HUES6 (cell line): ENCODE results near the gene CFD.

ENCODE experiments used
- H3K27ac ChIP-seq: 2 replicates; pipeline ENCODE4 v1.7.0; 2013; ENCODE audit warnings: low read depth, mild to moderate bottlenecking, low read length, inconsistent platforms
- H3K27me3 ChIP-seq: 2 replicates; pipeline ENCODE4 v1.6.1; 2013; ENCODE audit warnings: low read length; ENCODE audit not compliant: control insufficient read depth, insufficient read depth
- H3K36me3 ChIP-seq: 2 replicates; pipeline ENCODE4 v1.6.1; 2013; ENCODE audit warnings: low read length; ENCODE audit not compliant: control insufficient read depth, insufficient read depth
- H3K4me1 ChIP-seq: 2 replicates; pipeline ENCODE4 v1.6.1; 2013; ENCODE audit warnings: low read length; ENCODE audit not compliant: control insufficient read depth, insufficient read depth
- H3K4me3 ChIP-seq: 2 replicates; pipeline ENCODE4 v1.5.1; 2013; ENCODE audit warnings: low read depth, low read length
- H3K9ac ChIP-seq: one replicate; pipeline ENCODE4 v1.6.1; 2013; ENCODE audit warnings: mild to moderate bottlenecking, low read length
- H3K9me3 ChIP-seq: 2 replicates; pipeline ENCODE4 v1.6.1; 2013; ENCODE audit warnings: low read depth, low read length; ENCODE audit not compliant: control insufficient read depth, insufficient read depth

CFD gene

DNA sequence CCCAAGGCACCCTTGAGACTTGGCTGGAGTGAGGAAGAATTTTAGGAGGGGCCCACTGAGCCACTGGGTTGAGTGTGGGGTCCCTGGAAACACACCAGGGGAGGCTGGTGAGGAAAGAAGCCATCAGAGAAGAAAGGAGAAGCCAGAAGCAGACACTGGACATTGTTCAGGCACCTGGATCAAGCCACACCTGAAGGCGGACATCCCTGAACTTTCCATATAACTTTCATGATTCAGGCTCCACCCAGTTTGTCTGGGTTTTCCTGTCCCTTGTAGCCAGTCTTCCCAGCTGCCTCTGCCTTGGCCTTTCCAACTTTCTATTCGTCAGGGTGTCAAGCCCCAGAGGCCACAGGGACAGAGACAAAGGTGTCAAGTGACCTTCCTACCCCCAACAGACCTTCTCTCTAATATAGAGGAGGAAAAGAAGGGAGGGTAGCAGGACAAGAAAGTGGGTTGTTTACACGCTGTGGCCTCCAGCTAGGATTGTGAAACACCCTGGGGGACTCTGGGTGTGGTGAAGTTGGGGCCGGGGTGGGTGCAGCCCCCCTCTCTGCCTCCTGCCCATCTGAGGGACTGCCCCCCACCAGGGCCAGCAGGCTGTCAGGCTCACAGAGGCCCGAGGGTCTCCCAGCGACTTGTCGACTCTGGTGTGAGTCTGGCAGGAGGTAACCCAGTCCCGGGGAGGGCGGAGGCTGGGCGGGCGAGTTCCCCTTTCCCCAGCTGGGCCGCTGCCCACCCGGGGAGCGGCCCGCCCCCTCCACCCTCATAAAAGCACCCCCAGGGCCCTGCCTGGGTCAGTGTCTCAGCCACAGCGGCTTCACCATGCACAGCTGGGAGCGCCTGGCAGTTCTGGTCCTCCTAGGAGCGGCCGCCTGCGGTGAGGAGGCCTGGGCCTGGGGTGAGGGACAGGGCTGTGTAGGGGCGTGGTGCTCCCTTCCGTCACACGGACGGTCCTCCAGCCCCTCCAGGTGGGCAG lies at the start of gene CFD:
Gene CFD, plus strand, starts transcription at position 797 of the 976 bp plus-strand sequence. Its CDS starts 26 bp downstream, at position 823.
- H3K9ac ChIP-seq, result peak within 1 kb of the TSS; percentile 62
- no peaks in the 10 kb centered on the region for H3K9me3 ChIP-seq
- H3K4me3 ChIP-seq, result peak within 1 kb of the TSS; percentile 65

DNA sequence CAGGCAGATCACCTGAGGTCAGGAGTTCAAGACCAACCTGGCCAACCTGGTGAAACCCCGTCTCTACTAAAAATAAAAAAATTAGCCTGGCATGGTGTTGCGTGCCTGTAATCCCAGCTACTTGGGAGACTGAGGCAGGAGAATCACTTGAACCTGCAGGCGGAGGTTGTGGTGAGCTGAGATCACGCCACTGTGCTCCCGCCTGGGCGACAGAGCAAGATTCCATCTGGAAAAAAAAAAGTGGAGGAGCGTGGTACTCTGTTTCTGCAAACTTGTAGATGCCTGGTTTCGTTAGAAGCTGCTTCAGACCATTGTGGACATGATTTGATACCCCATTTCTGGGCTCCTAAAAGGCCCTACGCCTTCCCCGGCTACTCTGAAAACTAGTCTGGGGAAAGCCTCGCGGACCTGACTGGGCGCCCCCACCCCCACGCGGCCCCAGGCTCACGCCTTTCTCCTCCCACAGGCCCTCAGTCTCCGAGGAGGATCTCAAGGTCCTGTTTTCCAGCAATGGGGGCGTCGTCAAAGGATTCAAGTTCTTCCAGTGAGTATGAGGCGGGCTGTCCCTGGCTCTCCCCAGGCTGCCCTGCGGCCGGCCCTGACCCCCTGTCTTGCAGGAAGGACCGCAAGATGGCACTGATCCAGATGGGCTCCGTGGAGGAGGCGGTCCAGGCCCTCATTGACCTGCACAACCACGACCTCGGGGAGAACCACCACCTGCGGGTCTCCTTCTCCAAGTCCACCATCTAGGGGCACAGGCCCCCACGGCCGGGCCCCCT lies 49.2 kb upstream of the CFD start:
- Histone ChIP-seq H3K9ac (no peak overlapping the region), H3K4me1 (no peaks in the 10 kb centered on the region), H3K27ac (no peak overlapping the region), H3K36me3 (peaks cover 89% of the 10 kb centered on the region), H3K4me3 (no peak overlapping the region), H3K27me3 (no peaks in the 10 kb centered on the region), H3K9me3 (no peaks in the 10 kb centered on the region)

More for the DNA sequence above, at the start of gene CFD:
- no peaks in the 10 kb centered on the region for H3K36me3 ChIP-seq
- H3K27me3 ChIP-seq, result peaks cover 27% of the 10 kb centered on the region
- no peak within 1 kb of the TSS for H3K27ac ChIP-seq
- H3K4me1 ChIP-seq, result peaks cover 3% of the 10 kb centered on the region; the same call in 1 of the 2 replicates

DNA sequence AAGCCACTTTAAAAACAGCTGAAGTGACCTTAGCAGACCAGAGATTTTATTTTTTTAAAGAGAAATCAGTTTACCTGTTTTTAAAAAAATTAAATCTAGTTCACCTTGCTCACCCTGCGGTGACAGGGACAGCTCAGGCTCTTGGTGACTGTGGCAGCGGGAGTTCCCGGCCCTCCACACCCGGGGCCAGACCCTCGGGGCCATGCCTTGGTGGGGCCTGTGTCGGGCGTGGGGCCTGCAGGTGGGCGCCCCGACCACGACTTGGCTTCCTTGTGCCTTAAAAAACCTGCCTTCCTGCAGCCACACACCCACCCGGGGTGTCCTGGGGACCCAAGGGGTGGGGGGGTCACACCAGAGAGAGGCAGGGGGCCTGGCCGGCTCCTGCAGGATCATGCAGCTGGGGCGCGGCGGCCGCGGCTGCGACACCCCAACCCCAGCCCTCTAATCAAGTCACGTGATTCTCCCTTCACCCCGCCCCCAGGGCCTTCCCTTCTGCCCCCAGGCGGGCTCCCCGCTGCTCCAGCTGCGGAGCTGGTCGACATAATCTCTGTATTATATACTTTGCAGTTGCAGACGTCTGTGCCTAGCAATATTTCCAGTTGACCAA lies 48.5 kb upstream of the CFD start:
- Histone ChIP-seq H3K27ac (no peak overlapping the region), H3K4me3 (no peak overlapping the region), H3K9me3 (no peaks in the 10 kb centered on the region), H3K27me3 (no peaks in the 10 kb centered on the region), H3K36me3 (peaks cover 87% of the 10 kb centered on the region), H3K9ac (no peak overlapping the region), H3K4me1 (no peaks in the 10 kb centered on the region)

GRCh38 chr19:811506-812048 lies 47.9 kb upstream of the CFD start:
- H3K36me3 ChIP-seq, result peaks cover 86% of the 10 kb centered on the region
- H3K9me3 ChIP-seq, result no peaks in the 10 kb centered on the region
- no peak overlapping the region for H3K27ac ChIP-seq
- H3K4me3 ChIP-seq, result no peak overlapping the region
- no peaks in the 10 kb centered on the region for H3K4me1 ChIP-seq
- no peak overlapping the region for H3K9ac ChIP-seq
- no peaks in the 10 kb centered on the region for H3K27me3 ChIP-seq

DNA sequence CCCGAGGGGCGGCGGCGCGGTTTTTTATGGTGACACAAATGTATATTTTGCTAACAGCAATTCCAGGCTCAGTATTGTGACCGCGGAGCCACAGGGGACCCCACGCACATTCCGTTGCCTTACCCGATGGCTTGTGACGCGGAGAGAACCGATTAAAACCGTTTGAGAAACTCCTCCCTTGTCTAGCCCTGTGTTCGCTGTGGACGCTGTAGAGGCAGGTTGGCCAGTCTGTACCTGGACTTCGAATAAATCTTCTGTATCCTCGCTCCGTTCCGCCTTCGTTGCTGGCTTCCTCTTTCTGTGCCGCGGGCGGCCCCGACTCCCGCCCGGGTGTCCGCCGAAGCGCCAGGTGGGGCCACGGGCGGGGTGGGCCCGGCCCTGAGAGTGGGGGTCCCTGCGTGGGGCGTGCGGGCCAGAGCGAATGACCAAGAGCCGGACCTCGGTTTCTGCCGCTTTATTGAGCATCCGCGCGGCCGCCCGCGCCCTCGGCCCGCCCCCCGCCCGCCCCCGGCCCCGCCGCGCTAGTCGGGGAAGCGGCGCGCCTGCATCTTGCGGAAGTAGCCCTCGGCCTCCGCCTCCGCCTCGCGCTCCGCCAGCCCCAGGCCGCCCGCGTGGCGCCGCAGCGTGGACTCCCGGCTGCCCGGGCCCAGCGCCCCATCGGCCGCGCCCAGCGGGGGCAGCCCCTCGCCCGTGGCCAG lies 47.3 kb upstream of the CFD start:
- Histone ChIP-seq H3K9me3 (no peaks in the 10 kb centered on the region), H3K36me3 (peaks cover 81% of the 10 kb centered on the region), H3K4me1 (no peaks in the 10 kb centered on the region), H3K4me3 (no peak overlapping the region), H3K27ac (no peak overlapping the region), H3K9ac (no peak overlapping the region), H3K27me3 (no peaks in the 10 kb centered on the region)

GRCh38 chr19:812747-813218 lies 46.7 kb upstream of the CFD start:
- H3K36me3 ChIP-seq, result peaks cover 75% of the 10 kb centered on the region
- H3K9ac ChIP-seq, result no peak overlapping the region
- no peaks in the 10 kb centered on the region for H3K27me3 ChIP-seq
- no peak overlapping the region for H3K27ac ChIP-seq
- H3K4me1 ChIP-seq, result no peaks in the 10 kb centered on the region
- H3K4me3 ChIP-seq, result no peak overlapping the region
- no peaks in the 10 kb centered on the region for H3K9me3 ChIP-seq

DNA sequence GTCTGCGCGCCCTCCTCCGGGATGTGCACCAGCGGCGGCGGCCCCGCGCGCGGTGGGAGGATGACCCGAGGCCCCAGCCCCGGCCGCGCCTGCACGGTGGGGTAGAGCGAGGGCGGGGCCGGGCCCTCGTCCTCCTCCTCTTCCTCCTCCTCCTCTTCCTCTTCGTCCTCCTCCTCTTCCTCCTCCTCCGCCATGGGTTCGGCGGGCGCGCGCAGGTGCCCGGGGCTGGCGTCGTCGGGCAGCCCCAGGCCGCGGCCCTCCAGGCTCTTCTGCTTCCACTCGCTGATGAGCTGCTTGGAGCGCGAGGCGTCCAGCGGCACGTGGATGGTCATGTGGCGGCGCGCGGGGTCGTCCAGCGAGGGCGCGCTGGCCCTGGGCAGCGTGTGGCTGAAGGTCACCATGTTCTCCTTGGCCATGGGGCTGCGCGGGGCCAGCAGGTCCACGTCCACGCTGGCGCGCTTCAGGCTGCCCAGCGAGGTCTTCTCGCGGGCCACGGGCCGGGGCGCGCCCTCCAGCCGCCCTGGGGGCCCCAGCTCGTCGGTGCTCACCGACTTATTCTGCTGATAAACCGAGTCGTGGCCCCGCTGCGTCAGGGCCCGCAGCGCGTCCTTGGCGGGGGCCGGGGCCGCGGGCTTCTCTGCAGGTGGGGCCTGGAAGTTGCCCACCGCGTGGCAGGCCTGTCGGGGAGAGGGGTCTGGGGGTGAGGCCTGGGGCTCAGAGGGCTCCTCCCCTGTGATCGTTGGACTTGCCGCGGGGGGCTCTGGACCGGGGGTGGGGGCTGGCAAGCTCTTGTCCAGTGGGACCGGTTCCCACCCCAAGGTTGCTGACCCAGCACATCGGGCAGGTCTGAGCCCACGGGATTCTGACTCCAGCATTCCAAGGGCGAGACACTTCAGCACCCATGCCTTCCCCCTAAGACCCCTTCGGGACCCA lies 46.0 kb upstream of the CFD start:
- Histone ChIP-seq H3K4me3 (no peak overlapping the region), H3K36me3 (peaks cover 68% of the 10 kb centered on the region), H3K4me1 (no peaks in the 10 kb centered on the region), H3K9ac (no peak overlapping the region), H3K9me3 (no peaks in the 10 kb centered on the region), H3K27me3 (no peaks in the 10 kb centered on the region), H3K27ac (no peak overlapping the region)

DNA sequence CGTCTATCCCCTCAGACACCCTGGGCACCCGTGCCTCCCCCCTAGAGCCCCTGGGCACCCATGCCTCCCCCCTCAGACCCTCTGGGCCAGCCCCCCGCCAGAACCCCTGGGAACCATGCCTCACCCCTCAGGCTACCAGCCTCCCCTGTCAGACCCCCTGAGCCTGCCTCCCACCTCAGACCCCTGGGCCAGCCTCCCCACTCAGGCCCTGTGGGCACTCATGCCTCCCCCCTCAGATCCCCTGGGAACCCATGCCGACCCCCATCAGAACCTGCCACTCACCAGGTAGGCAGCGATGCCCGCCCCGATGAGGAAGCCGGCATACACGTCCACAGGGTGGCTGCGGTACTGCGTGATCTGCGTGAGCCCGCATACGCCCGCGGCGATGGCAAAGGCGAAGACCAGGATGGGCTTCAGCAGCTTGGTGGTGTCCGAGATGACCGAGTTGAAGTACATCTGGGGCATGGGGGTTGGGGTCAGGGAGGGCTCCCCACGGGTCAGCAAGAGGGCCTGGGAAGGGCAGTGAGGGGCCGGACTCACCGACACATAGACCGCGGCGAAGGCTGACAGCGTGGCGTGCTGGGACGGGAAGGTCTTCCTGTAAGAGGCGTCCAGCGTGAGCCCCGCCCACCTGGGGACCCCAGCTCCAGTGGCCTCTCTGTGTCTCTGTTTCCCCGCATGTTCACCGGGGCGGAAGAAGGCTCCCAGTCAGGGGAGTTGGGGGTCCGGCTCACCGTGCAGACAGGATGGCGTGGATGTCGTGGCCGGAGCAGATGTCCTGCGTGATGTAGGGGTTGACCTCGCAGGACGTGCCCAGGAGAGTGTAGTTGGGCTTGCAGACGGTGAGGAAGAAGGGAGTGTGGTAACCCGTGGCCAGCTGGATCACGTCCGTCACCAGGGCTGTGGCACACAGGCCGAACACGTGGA lies 45.0 kb upstream of the CFD start:
- H3K4me1 ChIP-seq, result no peaks in the 10 kb centered on the region
- H3K36me3 ChIP-seq, result peaks cover 59% of the 10 kb centered on the region
- no peak overlapping the region for H3K9ac ChIP-seq
- no peak overlapping the region for H3K4me3 ChIP-seq
- no peak overlapping the region for H3K27ac ChIP-seq
- no peaks in the 10 kb centered on the region for H3K27me3 ChIP-seq
- H3K9me3 ChIP-seq, result no peaks in the 10 kb centered on the region
